Measurements from ENCODE around the gene CWF19L2. TPM values are rescaled to one million over a fixed set of nuclear protein-coding genes. Genes with fewer than 3 reads are reported as not detected.

The CWF19L2 gene
- total and polyA plus RNA-seq, 2 of the 8 experiments (the other 6 are each of a cell fraction or from before 2014, with no cell fraction given): 2.2 to 16.6 TPM

GRCh38 chr11:107442715-107443215 is 14.9 kb downstream of the CWF19L2 start (continued):
- TF ChIP-seq RXRA (IDR thresholded peaks at IDR 0.05; ENCODE audit: insufficient read depth, low read depth, low read length) (no peak), HDAC6 (IDR thresholded peaks at IDR 0.05; ENCODE audit: low read depth, low read length) (no peak), SUZ12 (IDR thresholded peaks at IDR 0.05; ENCODE audit: low read length) (no peak), TBP (IDR thresholded peaks at IDR 0.05; ENCODE audit: low read depth, low read length) (no peak), BACH1 (IDR thresholded peaks at IDR 0.05; ENCODE audit: low read length) (no peak), CTBP2 (IDR thresholded peaks at IDR 0.05; ENCODE audit: borderline replicate concordance, insufficient read depth, insufficient read length, low read length) (no peak), SP2 (IDR thresholded peaks at IDR 0.05; ENCODE audit: low read length) (no peak)
